Measurements from ENCODE around the gene S100PBP. TPM values are rescaled to one million over a fixed set of nuclear protein-coding genes. Genes with fewer than 3 reads are reported as not detected.

S100PBP gene
- total and polyA plus RNA-seq, 2 of the 4 experiments (the other 2 are of a cell fraction) = 13.9 to 20.3 TPM

GRCh38 chr1:32886004-32886827, 68.8 kb downstream of the S100PBP start, which contains the start of gene HPCA (continued):
- TF ChIP-seq, protein P1, sequence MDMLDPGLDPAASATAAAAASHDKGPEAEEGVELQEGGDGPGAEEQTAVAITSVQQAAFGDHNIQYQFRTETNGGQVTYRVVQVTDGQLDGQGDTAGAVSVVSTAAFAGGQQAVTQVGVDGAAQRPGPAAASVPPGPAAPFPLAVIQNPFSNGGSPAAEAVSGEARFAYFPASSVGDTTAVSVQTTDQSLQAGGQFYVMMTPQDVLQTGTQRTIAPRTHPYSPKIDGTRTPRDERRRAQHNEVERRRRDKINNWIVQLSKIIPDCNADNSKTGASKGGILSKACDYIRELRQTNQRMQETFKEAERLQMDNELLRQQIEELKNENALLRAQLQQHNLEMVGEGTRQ (IDR thresholded peaks at IDR 0.05; ENCODE audit: low read depth, low read length) = 0 out of 2 replicates have a peak, but pooled peaks have one; percentile 19
- peak; percentile 95 for TF ChIP-seq MXI1 (IDR thresholded peaks at IDR 0.05; ENCODE audit: borderline replicate concordance, low read depth, low read length)

DNA sequence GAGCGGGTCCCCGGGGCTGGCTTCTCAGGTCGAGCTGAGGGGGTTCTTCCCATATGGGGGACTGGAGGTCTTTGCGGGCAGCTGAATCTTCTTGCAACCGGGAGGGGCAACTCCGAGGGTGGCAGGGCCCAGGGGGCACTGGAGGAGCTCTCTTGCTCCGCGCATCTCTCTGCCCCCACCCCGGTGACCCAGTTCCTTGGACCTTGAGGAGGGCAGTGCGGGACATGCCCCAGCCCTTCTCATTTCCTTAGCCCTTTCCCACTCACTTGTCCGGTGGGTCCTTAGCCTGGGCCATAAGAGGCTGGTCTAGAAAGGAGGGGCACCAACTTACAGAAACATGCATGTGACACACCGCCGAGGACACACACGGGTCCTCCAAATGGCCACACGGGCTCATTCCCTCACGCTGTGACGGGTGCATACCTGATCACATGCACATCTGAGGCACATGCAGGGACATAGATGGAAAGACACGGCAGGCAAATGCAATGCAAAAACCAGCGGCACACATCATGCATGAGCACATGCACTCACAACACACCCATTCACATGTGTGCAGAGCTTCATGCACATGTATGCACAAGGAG, 69.5 kb downstream of the S100PBP start:
- H3K4me1 ChIP-seq (ENCODE audit: control insufficient read depth, insufficient read depth, low read length) = no peaks in the 10 kb centered on the region
- no peak overlapping the region for H3K4me3 ChIP-seq (ENCODE audit: insufficient read depth, low read depth, low read length)
- no peak overlapping the region for H2AFZ ChIP-seq (replicated peaks; ENCODE audit: low read length, poor library complexity)
- no peak overlapping the region for H3K27ac ChIP-seq (ENCODE audit: insufficient read depth, low read length)
- dilution Hi-C loops (cut with HindIII; ENCODE audit: low sequenced_read_pairs, unreplicated experiment) = no loop called here
- no peak overlapping the region for H2BK5ac ChIP-seq (ENCODE audit: low read depth, low read length, poor library complexity, severe bottlenecking)
- POLR2A ChIA-PET (ENCODE audit: unreplicated experiment) = no interaction called here
- peaks cover 4% of the 10 kb centered on the region; the same call in 1 of the 2 replicates for H3K9me1 ChIP-seq (ENCODE audit: insufficient read depth, low read length)
- no peak overlapping the region for H2BK15ac ChIP-seq (ENCODE audit: low read depth, low read length)
- no peaks in the 10 kb centered on the region for H3K79me1 ChIP-seq (ENCODE audit: low read depth in 1 of 2, low read length in 2 of 2)
- no peak overlapping the region for H4K8ac ChIP-seq (ENCODE audit: low read depth in 2 of 2, low read length in 2 of 2)
- H4K91ac ChIP-seq (ENCODE audit: insufficient read depth, low read depth, low read length) = no peak overlapping the region
- H3K4ac ChIP-seq (ENCODE audit: low read depth, low read length) = no peak overlapping the region
- no peak overlapping the region for H3K23ac ChIP-seq (ENCODE audit: low read depth, low read length)
- no peak overlapping the region for H4K5ac ChIP-seq (ENCODE audit: low read depth, low read length)
- no peak overlapping the region for H2BK20ac ChIP-seq (ENCODE audit: low read depth, low read length)
- in situ Hi-C loops (cut with MboI; ENCODE audit: low sequenced_read_pairs) = no loop called here
- CTCF ChIA-PET = interaction anchor here (0.9 kb wide), 2 partner anchors 26 to 30 kb away, joined by 3 read pairs; no protein-coding TSS in a partner anchor
- peaks cover 67% of the 10 kb centered on the region for H3K27me3 ChIP-seq (ENCODE audit: control insufficient read depth, insufficient read depth, low read length)
- no peak overlapping the region for H3K14ac ChIP-seq (replicated peaks; ENCODE audit: low read depth, low read length)
- no peak overlapping the region for H3K9ac ChIP-seq (ENCODE audit: low read depth, low read length)
- peaks cover 3% of the 10 kb centered on the region; the same call in 1 of the 2 replicates for H4K20me1 ChIP-seq (ENCODE audit: insufficient read depth, low read length)
- DNase-seq = no peak
- WGBS, 2 experiments (ENCODE audit: extremely low coverage in 2 of 2, insufficient read length in 1 of 2) = 54% methylated on average over 10 of the region's 19 CpGs; no CpG with 5 or more reads in 1 of the 2 experiments
- BruUV-seq (replicated peaks) = no TSS peak
- H3K36me3 ChIP-seq (ENCODE audit: control insufficient read depth, insufficient read depth, low read length) = no peaks in the 10 kb centered on the region
- no peak overlapping the region for H2AK5ac ChIP-seq (ENCODE audit: low read depth, low read length)
- H2AK9ac ChIP-seq (replicated peaks; ENCODE audit: low read depth, low read length, poor library complexity) = peak overlapping the region; percentile 42
- H3K18ac ChIP-seq (ENCODE audit: low read depth, low read length) = no peak overlapping the region
- no peak overlapping the region for H2BK120ac ChIP-seq (ENCODE audit: low read depth, low read length)
- no peak overlapping the region for H3K4me2 ChIP-seq (ENCODE audit: low read depth, low read length)
- H3K9me3 ChIP-seq (ENCODE audit: control insufficient read depth, insufficient read depth, low read length) = no peaks in the 10 kb centered on the region
- H3K56ac ChIP-seq (ENCODE audit: extremely low read depth, insufficient read depth, low read length) = no peak overlapping the region
- no peak for ATAC-seq (ENCODE audit: low read depth)
- intact Hi-C loops (cut with micrococcal nuclease) = loop anchor here (1.0 to 5.0 kb wide), 2 partner anchors 199 to 485 kb away; no protein-coding TSS in a partner anchor
- no peak for TF ChIP-seq SMC3 (IDR thresholded peaks at IDR 0.05; ENCODE audit: low read depth, low read length)
- TF ChIP-seq, protein P1 (IDR thresholded peaks at IDR 0.05; ENCODE audit: low read depth, low read length) = no peak
- no peak for TF ChIP-seq BHLHE40 (IDR thresholded peaks at IDR 0.05; ENCODE audit: low read depth, low read length)
- TF ChIP-seq CHD1 (IDR thresholded peaks at IDR 0.05; ENCODE audit: low read depth, low read length) = no peak
- TF ChIP-seq RCOR1 (IDR thresholded peaks at IDR 0.05; ENCODE audit: insufficient replicate concordance, low read length) = no peak
- TF ChIP-seq CTCF (conservative IDR thresholded peaks at IDR 0.05; ENCODE audit: low read depth, low read length) = no peak
- TF ChIP-seq RFX5 (IDR thresholded peaks at IDR 0.05; ENCODE audit: low read depth, low read length) = no peak
- no peak for TF ChIP-seq RAD21 (IDR thresholded peaks at IDR 0.05; ENCODE audit: low read length)
- TF ChIP-seq POLR2A (IDR thresholded peaks at IDR 0.05; ENCODE audit: low read depth, low read length) = no peak
- no peak for TF ChIP-seq MXI1 (IDR thresholded peaks at IDR 0.05; ENCODE audit: borderline replicate concordance, low read depth, low read length)
